Measurements from ENCODE around the gene PLPPR1. TPM values are rescaled to one million over a fixed set of nuclear protein-coding genes. Genes with fewer than 3 reads are reported as not detected.

The PLPPR1 gene
- total and polyA plus RNA-seq, 2 experiments from 2014 or later: 1.3 to 3.7 TPM

GRCh38 chr9:101307524-101308213 is 279.1 kb downstream of the PLPPR1 start:
- Mint-ChIP-seq H3K4me3 (no peak overlapping the region), H3K4me1 (no peaks in the 10 kb centered on the region), H3K36me3 (ENCODE audit: low read depth) (no peaks in the 10 kb centered on the region), H3K27ac (no peak overlapping the region), H3K27me3 (ENCODE audit: insufficient read depth, low read depth, poor library complexity) (peaks cover 2% of the 10 kb centered on the region), H3K9me3 (no peaks in the 10 kb centered on the region)
- no peaks in the 10 kb centered on the region for H3K27me3 ChIP-seq (ENCODE audit: insufficient read depth)
- no peak overlapping the region for H3K27ac ChIP-seq (ENCODE audit: low read depth)
- no peak for ATAC-seq
- no peaks in the 10 kb centered on the region for H3F3A ChIP-seq (replicated peaks; ENCODE audit: low read depth)
- no peaks in the 10 kb centered on the region for H3K36me3 ChIP-seq (ENCODE audit: insufficient read depth)
- H3K4me2 ChIP-seq: no peak overlapping the region
- no peaks in the 10 kb centered on the region for H4K20me1 ChIP-seq (replicated peaks; ENCODE audit: insufficient read depth)
- H3K4me1 ChIP-seq (ENCODE audit: insufficient read depth): no peaks in the 10 kb centered on the region
- H3K79me2 ChIP-seq (replicated peaks; ENCODE audit: insufficient read depth): no peaks in the 10 kb centered on the region
- TF ChIP-seq CREB1 (CRISPR knock-in tag; IDR thresholded peaks at IDR 0.05; ENCODE audit: low read depth) (no peak), REST (IDR thresholded peaks at IDR 0.05; ENCODE audit: unreplicated experiment) (no peak), CTCF (conservative IDR thresholded peaks at IDR 0.05; ENCODE audit: low read depth in 2 of 2) (no peak)
- TF ChIP-seq, protein P1, sequence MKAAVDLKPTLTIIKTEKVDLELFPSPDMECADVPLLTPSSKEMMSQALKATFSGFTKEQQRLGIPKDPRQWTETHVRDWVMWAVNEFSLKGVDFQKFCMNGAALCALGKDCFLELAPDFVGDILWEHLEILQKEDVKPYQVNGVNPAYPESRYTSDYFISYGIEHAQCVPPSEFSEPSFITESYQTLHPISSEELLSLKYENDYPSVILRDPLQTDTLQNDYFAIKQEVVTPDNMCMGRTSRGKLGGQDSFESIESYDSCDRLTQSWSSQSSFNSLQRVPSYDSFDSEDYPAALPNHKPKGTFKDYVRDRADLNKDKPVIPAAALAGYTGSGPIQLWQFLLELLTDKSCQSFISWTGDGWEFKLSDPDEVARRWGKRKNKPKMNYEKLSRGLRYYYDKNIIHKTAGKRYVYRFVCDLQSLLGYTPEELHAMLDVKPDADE (IDR thresholded peaks at IDR 0.05): no peak
- H3K4me3 ChIP-seq: no peak overlapping the region
- no peak for DNase-seq (ENCODE audit: low spot score)
- peaks cover 8% of the 10 kb centered on the region; the same call in 1 of the 2 replicates for H3K9me2 ChIP-seq (ENCODE audit: insufficient read depth)
- no peak overlapping the region for H2AFZ ChIP-seq

GRCh38 chr9:101309139-101309538 is 280.6 kb downstream of the PLPPR1 start:
- no peaks in the 10 kb centered on the region for H4K20me1 ChIP-seq (replicated peaks; ENCODE audit: insufficient read depth)
- no peak overlapping the region for H2AFZ ChIP-seq
- Mint-ChIP-seq H3K27ac (no peak overlapping the region), H3K36me3 (ENCODE audit: low read depth) (no peaks in the 10 kb centered on the region), H3K9me3 (no peaks in the 10 kb centered on the region), H3K27me3 (ENCODE audit: insufficient read depth, low read depth, poor library complexity) (peaks cover 2% of the 10 kb centered on the region), H3K4me1 (no peaks in the 10 kb centered on the region), H3K4me3 (no peak overlapping the region)
- H3K4me1 ChIP-seq (ENCODE audit: insufficient read depth): no peaks in the 10 kb centered on the region
- H3F3A ChIP-seq (replicated peaks; ENCODE audit: low read depth): no peaks in the 10 kb centered on the region
- no peak overlapping the region for H3K4me3 ChIP-seq
- H3K27me3 ChIP-seq (ENCODE audit: insufficient read depth): no peaks in the 10 kb centered on the region
- no peak for DNase-seq (ENCODE audit: low spot score)
- H3K79me2 ChIP-seq (replicated peaks; ENCODE audit: insufficient read depth): no peaks in the 10 kb centered on the region
- no peak overlapping the region for H3K27ac ChIP-seq (ENCODE audit: low read depth)
- no peak overlapping the region for H3K4me2 ChIP-seq
- no peaks in the 10 kb centered on the region for H3K36me3 ChIP-seq (ENCODE audit: insufficient read depth)
- peaks cover 8% of the 10 kb centered on the region; the same call in 1 of the 2 replicates for H3K9me2 ChIP-seq (ENCODE audit: insufficient read depth)
- no peak for ATAC-seq
- TF ChIP-seq ZNF114 (CRISPR knock-in tag; IDR thresholded peaks at IDR 0.05): no peak
- TF ChIP-seq, protein P2, sequence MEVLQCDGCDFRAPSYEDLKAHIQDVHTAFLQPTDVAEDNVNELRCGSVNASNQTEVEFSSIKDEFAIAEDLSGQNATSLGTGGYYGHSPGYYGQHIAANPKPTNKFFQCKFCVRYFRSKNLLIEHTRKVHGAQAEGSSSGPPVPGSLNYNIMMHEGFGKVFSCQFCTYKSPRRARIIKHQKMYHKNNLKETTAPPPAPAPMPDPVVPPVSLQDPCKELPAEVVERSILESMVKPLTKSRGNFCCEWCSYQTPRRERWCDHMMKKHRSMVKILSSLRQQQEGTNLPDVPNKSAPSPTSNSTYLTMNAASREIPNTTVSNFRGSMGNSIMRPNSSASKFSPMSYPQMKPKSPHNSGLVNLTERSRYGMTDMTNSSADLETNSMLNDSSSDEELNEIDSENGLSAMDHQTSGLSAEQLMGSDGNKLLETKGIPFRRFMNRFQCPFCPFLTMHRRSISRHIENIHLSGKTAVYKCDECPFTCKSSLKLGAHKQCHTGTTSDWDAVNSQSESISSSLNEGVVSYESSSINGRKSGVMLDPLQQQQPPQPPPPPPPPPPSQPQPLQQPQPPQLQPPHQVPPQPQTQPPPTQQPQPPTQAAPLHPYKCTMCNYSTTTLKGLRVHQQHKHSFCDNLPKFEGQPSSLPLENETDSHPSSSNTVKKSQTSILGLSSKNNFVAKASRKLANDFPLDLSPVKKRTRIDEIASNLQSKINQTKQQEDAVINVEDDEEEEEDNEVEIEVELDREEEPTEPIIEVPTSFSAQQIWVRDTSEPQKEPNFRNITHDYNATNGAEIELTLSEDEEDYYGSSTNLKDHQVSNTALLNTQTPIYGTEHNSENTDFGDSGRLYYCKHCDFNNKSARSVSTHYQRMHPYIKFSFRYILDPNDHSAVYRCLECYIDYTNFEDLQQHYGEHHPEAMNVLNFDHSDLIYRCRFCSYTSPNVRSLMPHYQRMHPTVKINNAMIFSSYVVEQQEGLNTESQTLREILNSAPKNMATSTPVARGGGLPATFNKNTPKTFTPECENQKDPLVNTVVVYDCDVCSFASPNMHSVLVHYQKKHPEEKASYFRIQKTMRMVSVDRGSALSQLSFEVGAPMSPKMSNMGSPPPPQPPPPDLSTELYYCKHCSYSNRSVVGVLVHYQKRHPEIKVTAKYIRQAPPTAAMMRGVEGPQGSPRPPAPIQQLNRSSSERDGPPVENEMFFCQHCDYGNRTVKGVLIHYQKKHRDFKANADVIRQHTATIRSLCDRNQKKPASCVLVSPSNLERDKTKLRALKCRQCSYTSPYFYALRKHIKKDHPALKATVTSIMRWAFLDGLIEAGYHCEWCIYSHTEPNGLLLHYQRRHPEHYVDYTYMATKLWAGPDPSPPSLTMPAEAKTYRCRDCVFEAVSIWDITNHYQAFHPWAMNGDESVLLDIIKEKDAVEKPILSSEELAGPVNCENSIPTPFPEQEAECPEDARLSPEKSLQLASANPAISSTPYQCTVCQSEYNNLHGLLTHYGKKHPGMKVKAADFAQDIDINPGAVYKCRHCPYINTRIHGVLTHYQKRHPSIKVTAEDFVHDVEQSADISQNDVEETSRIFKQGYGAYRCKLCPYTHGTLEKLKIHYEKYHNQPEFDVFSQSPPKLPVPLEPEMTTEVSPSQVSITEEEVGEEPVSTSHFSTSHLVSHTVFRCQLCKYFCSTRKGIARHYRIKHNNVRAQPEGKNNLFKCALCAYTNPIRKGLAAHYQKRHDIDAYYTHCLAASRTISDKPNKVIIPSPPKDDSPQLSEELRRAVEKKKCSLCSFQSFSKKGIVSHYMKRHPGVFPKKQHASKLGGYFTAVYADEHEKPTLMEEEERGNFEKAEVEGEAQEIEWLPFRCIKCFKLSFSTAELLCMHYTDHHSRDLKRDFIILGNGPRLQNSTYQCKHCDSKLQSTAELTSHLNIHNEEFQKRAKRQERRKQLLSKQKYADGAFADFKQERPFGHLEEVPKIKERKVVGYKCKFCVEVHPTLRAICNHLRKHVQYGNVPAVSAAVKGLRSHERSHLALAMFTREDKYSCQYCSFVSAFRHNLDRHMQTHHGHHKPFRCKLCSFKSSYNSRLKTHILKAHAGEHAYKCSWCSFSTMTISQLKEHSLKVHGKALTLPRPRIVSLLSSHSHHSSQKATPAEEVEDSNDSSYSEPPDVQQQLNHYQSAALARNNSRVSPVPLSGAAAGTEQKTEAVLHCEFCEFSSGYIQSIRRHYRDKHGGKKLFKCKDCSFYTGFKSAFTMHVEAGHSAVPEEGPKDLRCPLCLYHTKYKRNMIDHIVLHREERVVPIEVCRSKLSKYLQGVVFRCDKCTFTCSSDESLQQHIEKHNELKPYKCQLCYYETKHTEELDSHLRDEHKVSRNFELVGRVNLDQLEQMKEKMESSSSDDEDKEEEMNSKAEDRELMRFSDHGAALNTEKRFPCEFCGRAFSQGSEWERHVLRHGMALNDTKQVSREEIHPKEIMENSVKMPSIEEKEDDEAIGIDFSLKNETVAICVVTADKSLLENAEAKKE (CRISPR knock-in tag; IDR thresholded peaks at IDR 0.05): no peak
- TF ChIP-seq CREB1 (CRISPR knock-in tag; IDR thresholded peaks at IDR 0.05; ENCODE audit: low read depth): no peak
- TF ChIP-seq, protein P1 (IDR thresholded peaks at IDR 0.05): no peak

All from GM23338 (cell line).